ENCODE data around the gene TTL. TPM values are rescaled to one million over a fixed set of nuclear protein-coding genes. Genes with fewer than 3 reads are reported as not detected.
"Not testable (repeated sequence)": the region's sequence is repeated elsewhere in the genome, so short reads cannot be mapped to it uniquely, and the experiment has no call there.

The TTL gene
- total RNA-seq, 1 experiment from 2014 or later, result 53.7 TPM

DNA sequence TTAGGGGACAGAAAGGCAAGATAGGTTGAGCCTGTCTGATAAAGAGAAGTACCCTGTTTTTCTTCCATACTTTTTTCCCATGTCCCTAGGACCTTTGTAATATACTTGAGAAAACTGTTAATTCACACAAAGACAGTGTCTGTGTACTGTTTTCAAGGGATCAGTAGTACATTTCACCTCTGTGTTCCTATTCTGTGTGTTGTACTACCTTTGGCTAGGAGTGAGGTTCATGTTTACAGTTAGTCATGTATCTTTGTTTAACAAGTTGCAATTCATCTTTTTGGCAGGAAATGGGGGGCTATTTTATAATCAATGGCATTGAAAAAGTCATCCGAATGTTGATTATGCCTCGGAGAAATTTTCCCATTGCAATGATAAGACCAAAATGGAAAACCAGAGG lies 67.0 kb downstream of the TTL start:
- TF ChIP-seq CTCF (IDR thresholded peaks at IDR 0.05; ENCODE audit: unreplicated experiment), result no peak
- H3K27ac Mint-ChIP-seq (ENCODE audit: low read depth, unreplicated experiment), result no peak overlapping the region
- peaks cover 78% of the 10 kb centered on the region for H3K36me3 Mint-ChIP-seq (ENCODE audit: insufficient read depth, unreplicated experiment)
- no peak overlapping the region for H3K4me3 Mint-ChIP-seq (ENCODE audit: unreplicated experiment)
- DNase-seq (ENCODE audit: unreplicated experiment), result no peak
- no TSS peak for BruUV-seq (replicated peaks)
- no peaks in the 10 kb centered on the region for H3K27me3 Mint-ChIP-seq (ENCODE audit: insufficient read depth, unreplicated experiment)
- ChIA-PET POLR2A (no interaction called here), CTCF (interaction anchor here (1.2 kb wide), 1 partner anchor 177 kb away, joined by 3 read pairs; no protein-coding TSS in a partner anchor)
- intact Hi-C loops (cut with micrococcal nuclease), result no loop called here
- no peaks in the 10 kb centered on the region for H3K9me3 Mint-ChIP-seq (ENCODE audit: unreplicated experiment)
- peaks cover 9% of the 10 kb centered on the region for H3K4me1 Mint-ChIP-seq (ENCODE audit: insufficient read depth, unreplicated experiment)

- Mint-ChIP-seq H3K27me3 (ENCODE audit: insufficient read depth, unreplicated experiment) (no peaks in the 10 kb centered on the region), H3K27ac (ENCODE audit: low read depth, unreplicated experiment) (no peak overlapping the region), H3K9me3 (ENCODE audit: unreplicated experiment) (no peaks in the 10 kb centered on the region), H3K36me3 (ENCODE audit: insufficient read depth, unreplicated experiment) (peaks cover 100% of the 10 kb centered on the region), H3K4me1 (ENCODE audit: insufficient read depth, unreplicated experiment) (no peaks in the 10 kb centered on the region), H3K4me3 (ENCODE audit: unreplicated experiment) (no peak overlapping the region)
- no TSS peak for BruUV-seq (replicated peaks)
- no peak for TF ChIP-seq CTCF (IDR thresholded peaks at IDR 0.05; ENCODE audit: unreplicated experiment)
- intact Hi-C loops (cut with micrococcal nuclease), result no loop called here
- ChIA-PET POLR2A (interaction anchor here (0.7 kb wide), 1 partner anchor 198 kb away, joined by 4 read pairs; the partner anchor contains the start of gene CKAP2L), CTCF (interaction anchor here (0.5 to 0.6 kb wide), 3 partner anchors 171 to 307 kb away, joined by 3 read pairs; no protein-coding TSS in a partner anchor)
- no peak for DNase-seq (ENCODE audit: unreplicated experiment)
Observed at GRCh38 chr2:112566104-112566503, 84.1 kb downstream of the TTL start.

DNA sequence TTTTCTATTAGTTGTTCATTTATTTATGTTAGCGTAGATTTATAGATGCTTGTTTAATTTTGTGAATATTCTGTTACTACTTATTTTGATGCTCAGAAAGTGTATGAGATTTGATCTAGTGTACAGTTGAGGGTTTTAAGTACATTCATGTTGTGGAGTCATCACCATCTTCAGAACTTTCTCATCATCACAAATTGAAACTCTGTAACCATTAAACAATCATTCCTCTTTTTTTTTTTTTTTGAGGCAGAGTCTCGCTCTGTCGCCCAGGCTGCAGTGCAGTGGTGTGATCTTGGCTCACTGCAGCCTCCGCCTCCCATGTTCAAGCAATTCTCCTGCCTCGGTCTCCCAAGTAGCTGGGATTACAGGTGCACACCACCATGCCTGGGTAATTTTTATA lies 84.6 kb downstream of the TTL start:
- CTCF ChIA-PET, result interaction anchor here (0.6 kb wide), 1 partner anchor 170 kb away, joined by 3 read pairs; no protein-coding TSS in a partner anchor
- H3K9me3 Mint-ChIP-seq (ENCODE audit: unreplicated experiment); H3K27ac Mint-ChIP-seq (ENCODE audit: low read depth, unreplicated experiment); H3K27me3 Mint-ChIP-seq (ENCODE audit: insufficient read depth, unreplicated experiment); DNase-seq (ENCODE audit: unreplicated experiment); intact Hi-C loops (cut with micrococcal nuclease); H3K4me1 Mint-ChIP-seq (ENCODE audit: insufficient read depth, unreplicated experiment); POLR2A ChIA-PET; BruUV-seq (replicated peaks); H3K4me3 Mint-ChIP-seq (ENCODE audit: unreplicated experiment): not testable (repeated sequence)
- H3K36me3 Mint-ChIP-seq (ENCODE audit: insufficient read depth, unreplicated experiment), result peaks cover 100% of the 10 kb centered on the region

DNA sequence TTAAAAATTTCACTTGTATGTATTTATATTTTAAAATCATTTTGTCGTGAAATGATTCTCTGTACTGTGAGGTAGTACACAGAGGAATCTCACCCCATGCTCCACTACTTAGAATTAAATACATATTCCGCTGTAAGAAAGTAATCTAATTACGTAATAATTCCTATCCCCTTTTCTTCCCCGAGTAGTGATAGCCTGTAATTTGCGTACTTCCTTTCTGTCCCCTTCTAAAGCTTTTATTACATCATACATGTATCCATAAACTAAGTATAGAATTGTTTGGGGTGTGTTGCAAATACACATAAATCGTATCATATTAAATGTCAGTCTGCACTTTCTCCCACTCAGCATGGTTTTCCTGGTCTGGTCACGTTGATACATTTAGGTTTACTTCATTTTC lies 90.0 kb downstream of the TTL start:
- no peaks in the 10 kb centered on the region for H3K27me3 Mint-ChIP-seq (ENCODE audit: insufficient read depth, unreplicated experiment)
- no peak for TF ChIP-seq CTCF (IDR thresholded peaks at IDR 0.05; ENCODE audit: unreplicated experiment)
- ChIA-PET CTCF (interaction anchor here (1.0 kb wide), 1 partner anchor 92 kb away, joined by 3 read pairs; no protein-coding TSS in a partner anchor), POLR2A (interaction anchor here (1.3 kb wide), 1 partner anchor 29 kb away, joined by 4 read pairs; no protein-coding TSS in a partner anchor)
- H3K4me1 Mint-ChIP-seq (ENCODE audit: insufficient read depth, unreplicated experiment), result no peaks in the 10 kb centered on the region
- intact Hi-C loops (cut with micrococcal nuclease), result no loop called here
- no TSS peak for BruUV-seq (replicated peaks)
- H3K36me3 Mint-ChIP-seq (ENCODE audit: insufficient read depth, unreplicated experiment), result peaks cover 100% of the 10 kb centered on the region
- no peak overlapping the region for H3K4me3 Mint-ChIP-seq (ENCODE audit: unreplicated experiment)
- DNase-seq (ENCODE audit: unreplicated experiment), result no peak
- no peaks in the 10 kb centered on the region for H3K9me3 Mint-ChIP-seq (ENCODE audit: unreplicated experiment)
- H3K27ac Mint-ChIP-seq (ENCODE audit: low read depth, unreplicated experiment), result no peak overlapping the region

All from MCF 10A (cell line).